HPDE6-E6E7 (cell line): ENCODE data around the gene RAB6B.

Experiments used
- DNase-seq: peaks from one replicate; pipeline ENCODE4 v3.0.0; 2011; ENCODE audit warnings: missing footprints; ENCODE audit errors: extremely low spot score

RAB6B gene

DNA sequence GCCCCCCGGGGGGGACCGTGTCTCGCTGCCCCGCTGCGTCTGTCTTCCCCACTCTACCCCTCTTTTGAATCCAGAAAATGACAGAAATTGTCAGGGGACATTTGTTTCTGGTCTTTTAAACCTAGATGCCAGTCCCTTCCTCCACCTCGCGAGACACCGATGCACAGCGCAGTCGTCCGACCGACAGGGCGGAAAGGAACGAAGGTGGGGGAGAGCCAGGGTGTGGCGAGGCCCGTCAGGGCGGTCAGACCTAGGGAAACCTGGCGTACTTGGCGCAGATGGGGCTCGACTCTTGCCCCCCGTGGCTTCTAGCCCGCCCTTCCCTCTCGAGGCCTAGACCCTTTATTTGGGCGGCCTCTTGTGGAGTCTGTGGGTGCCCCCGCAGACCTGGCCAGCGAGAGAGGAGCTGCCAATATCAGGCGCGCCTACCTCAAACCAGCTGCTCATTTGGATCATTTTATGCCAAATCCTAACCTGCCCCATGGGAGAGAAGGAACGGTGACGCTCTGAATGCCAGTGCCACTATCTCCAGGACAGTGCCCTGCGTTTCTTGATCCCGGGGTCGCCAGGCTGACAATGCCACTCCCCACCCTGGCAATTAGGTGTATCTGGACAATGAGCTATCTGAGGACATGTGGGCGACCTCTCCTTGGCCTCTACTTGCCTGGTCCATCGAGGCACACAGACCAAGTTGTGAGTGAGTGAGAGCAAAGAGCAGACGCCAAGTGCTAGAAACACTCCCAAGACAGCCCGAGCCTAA, 500 bp upstream of the RAB6B start:
- DNase-seq, result no peak

DNA sequence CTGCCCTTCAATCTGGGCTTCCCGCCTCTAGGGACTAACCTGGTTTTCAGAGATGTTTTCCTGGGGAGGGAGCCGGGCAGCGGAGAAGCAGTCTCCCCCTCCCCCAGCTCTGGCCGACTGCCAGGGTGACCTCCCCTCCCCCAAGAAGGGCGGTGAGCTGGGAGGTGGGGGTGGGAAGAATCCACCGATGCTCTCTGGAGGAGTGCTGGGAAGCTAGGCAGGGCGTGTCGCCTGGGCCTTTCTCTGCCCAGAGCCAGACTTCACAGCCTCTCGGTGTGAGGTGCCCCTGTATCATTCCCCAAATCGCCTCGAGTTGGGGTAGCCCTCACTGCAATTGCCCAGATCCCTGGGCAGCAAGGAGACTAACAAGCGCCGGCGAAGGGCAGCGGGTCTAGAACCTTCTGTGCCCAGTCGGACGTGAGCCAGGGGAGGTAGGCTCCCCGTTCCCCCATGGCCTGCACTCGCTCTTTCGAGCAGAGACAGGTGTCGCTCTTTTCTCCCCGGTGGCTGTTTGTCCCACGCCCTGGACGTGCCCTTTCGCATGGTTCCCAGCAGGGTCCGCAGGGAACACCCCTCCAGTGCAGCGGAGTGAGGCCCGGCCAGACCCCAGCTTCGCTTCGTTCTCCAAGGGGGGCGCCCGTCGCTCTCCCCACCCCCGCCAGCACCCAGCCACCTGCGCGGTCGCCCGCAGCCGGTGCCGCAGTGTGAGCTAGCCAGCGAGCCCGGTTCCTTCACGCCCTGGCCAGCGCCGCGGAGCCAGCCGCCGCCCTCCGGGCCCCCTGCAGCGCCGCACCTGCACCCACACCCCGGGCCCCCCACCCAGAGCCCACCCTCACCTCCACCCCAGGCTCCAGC, 1.1 kb downstream of the RAB6B start:
- DNase-seq, result no peak

DNA sequence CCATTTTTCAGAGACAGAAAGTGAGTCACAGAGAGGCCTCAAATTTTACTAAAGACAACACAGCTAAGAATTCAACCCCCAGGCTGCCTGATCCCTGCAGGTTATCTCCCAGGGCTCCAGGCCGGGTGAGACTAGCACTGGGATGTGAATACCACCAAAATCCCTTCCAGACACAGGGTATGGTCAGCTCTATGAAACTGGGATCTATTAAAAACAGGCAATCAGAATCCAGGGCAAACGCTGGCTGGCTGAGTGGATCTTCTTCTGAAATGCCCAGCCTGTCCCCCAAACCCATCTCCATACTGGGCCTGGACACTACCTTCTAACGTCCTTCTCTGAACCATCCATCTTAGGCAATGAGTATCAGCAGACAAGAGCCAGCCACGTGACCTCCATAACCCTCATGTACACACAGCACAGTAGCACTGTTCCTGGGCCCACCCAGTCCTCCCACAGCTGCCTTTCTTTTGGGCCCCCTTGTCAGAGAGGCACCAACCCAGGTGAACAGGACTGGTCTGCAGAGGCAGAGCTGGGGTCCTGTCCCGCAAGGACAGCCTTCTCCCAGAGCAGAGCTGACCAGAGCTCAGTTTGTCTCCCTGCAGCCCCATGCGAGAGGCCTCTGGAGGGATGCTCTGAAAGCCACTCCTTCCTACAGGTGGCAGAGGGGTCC, 1.9 kb downstream of the RAB6B start:
- no peak for DNase-seq

DNA sequence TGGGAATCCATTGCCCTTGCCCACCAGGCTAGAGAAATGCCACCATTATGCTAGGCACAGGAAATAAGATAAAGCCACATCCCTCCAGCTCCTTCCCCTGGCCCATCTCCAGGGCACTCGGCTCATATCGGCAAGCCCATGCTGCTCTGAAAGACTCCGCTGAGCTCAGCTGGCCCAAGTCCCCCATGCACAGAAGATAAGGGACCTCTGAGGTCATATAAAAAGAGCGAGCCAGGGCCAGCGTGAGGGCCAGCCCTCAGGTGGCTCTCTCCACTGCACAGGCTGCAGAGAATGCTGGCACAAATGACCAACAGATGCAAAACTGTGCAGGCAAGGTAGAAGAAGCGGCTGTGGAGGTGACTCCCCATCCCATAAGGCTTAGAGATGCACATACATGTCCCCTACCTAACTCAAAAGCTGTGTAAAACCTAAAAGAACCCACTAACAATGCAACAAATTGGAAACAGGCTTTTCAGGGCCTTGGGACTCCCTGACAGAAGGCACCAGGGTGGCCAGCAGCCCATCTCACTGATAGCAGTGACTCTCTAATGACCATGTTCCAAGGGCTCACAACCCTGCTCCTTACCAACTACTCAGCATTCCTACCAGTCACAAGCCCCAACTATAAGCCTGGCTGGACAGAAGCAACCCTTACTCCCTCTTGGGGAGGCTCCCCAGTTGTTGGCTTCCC, 3.0 kb downstream of the RAB6B start:
- DNase-seq, result no peak

DNA sequence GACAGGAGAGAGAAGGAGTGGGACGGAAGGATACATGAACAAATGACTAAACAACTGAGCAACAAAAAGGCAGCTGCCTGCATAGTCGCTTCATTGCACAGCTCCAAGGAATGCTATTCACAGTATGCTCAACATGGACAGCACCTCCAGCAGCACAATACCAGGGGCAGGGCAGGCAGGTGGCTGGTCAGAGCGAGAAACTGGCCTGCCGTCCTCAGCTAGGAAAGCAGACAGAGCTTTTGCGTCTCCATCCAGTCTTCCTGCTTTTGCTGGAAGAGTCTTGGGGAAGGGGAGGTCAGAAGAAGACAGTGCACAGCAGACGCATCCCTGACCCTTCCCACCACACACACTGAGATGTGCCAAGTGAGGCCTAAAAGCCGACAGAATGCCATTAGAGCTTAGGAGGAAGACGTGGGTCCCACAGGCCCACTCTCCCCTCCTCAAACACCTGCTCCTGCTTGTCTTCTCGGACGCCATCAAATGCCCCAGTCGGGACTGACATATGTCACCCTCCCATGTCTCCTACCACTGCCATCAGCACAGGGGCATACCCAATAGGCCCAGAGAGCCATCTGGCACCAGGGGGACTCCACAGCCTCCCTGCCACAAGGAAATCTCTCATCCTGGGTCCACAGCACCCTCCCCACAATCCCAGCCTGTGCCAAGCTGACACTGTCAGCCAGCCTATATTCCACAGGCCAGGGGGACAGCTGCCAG, 3.9 kb downstream of the RAB6B start:
- no peak for DNase-seq

DNA sequence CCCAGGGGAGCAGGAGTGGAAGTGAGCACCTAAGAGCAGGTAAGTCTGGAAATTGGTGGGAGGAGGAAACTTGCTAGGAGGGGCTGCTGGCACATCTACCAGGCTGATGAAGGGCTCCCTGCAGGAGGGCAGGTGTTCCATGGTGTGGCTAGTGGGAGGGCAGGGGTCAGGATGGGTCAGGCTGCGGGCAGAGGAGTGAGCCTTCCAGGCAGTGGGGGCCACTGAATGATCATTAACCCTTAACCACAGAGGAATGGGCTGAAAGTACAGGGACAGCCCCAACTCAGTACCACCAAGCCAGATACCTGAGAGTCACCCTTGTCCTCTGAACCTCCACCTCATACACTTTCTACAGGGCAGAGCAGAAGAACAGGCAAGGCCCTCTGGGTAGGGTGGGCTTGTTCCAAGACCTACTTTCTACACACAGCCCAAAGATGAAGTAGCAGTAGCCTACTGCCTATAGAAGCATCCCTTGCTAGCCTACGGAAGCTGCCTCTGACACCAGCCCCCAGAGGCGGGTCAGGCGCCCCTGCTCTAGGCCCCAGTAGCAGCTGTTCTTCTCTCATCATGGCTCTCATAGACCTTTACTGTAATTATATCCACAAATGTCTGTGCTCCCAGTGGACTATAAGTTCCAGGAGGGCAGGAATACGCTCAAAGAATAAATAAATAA, 4.6 kb downstream of the RAB6B start:
- DNase-seq, result no peak

DNA sequence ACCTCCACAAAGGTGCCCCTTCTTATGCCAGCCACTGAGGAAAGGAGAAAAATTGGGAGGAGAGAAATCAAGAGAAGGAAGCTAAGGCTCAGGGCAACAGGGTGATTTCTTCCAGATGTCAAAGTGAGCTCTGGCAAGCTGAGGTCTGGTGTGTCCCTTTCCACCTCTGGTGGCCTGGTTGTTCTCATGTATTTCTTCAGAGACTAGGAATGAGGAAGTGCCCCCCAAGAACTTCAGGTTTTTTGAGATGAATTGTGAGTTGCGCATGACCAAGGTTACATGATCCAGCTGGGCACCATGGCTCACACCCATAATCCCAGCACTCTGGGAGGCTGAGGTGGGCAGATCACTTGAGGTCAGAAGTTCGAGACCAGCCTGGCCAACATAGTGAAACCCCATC, 5.6 kb downstream of the RAB6B start:
- DNase-seq, result no peak

DNA sequence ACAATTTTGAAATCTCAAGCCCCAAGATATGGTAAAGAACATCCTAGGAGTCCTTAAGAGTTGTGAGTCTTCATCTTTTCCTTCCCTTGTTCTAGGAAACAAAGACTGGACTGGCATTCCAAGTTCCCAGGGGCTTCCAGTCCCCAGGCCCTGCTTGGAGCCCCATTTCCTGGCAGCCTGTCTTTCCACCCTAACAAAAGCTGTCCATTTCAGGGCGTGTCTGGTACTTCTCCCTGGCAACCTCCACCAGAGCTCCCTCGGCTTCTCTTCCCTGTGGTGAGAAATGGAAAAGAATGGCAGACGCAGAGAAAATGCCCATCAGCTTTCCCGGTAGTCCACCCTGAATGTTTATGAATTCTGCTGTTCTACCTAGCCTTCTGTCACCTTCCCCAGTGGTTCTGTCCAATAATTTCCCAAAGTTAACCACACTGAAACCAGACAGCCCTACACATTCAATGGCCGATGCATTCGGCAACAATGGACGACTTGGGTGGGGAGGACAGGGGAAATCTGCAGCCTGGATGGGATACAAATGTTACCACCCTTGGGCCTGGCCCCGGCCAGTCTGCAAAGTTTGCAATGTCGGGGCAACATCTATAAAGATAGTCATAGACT, 6.8 kb downstream of the RAB6B start:
- DNase-seq, result no peak

DNA sequence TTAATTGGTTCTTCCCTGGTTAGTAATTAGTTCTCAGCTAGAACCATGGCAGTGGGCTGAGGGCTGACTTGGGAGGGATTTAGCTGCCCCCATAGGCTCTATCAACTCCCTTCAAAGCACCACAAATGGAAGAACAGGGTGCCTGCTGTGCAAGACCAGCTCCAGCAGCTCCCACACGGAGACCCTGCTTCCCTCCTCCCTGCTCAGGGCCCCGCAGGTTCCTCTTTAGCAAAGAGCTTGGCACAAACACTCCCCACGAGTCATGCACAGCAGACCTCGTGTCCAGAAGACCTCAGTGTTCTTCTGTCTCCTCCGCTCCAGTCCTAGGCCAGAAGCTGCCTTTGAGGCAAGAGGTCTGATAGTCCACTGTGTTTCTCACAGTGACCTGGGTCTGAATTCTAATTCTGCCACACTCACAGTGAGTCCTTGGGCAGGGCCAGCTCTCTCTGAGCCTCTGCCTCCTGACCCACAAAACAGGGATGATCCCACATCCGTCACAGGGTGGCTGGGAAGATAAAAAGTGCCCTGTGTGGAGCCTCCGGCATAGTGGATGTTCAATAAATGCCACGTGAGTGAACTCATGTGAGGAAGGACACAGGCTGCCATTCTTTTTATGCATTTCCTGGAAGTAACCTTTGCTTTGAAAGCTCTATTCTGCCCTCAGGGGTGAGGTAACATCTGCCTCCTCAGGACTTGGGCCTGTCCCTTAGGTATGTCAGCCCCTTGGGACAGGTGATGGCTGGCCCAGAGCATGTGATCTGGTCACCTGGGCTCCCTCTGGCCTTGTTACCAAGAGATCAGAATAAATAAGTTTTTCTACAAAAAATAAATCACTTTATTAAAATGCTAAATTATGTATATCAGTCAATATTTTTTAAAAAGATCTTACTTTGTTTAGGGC, 7.6 kb downstream of the RAB6B start:
- DNase-seq, result no peak

DNA sequence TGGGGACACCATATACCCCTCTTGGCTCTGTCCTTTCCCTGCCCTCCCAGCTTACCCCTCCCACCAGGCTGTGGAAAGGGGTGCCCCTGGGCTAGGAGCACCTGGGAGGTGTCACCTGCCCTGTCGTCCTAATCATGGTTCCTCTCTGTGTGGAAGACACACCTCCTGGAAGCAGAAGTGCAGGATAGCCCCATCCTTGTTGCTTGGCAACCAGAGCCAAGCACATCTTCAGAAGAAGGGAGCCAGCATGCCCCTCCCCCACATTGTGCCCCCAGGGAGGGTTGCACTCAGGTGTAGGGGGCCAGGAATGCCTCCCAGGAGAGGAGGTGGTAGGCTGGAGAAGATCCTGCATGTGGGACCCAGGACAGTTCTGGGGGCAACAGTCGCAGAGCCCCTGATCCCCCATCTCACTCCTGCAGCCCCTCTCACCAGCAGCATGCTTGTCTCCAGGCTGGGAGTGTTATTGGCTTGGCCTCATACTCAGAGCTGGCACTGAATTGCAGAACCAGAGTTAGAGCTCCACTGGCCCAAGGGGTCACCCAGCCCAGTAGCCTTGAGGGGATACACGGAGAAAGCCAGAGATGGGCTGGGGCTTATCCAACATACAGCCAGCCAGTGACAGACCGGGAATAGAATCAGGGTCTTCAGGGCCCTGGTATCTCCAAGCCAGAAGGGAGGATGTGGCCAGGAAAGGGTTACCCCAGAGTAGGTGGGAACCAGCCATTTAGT, 8.4 kb downstream of the RAB6B start:
- no peak for DNase-seq

DNA sequence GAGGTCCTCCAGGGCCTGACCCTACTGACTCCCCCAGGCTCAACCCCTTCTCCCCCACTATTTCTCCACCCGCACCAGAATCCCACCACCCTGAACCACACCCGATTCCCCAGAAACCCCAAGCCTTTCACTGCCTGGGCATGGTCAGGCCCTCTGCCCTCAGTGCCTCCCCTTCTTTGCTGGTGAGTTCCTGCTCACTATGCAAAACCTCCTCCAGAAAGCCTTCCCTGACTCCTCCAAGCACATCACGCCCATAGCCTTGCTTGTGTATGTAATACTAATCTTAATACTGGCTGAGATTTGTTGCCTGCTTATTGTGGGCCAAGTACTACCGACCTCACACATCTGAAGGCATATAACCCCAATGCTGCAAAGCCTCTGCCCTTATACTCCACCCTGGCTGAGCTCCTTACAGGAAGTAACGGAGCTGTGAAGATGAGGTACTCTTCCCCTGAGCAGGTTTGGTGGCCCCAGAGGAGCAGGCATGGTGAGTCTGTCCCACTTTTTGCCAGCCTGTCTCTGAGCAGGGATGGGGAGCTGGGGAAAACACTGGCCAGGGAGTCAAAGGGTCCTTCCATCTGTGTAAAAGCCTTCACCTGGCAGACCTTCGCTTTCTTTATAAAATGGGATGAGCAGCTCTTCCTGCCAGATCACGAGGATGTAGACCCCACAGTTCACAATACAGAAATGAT, 9.5 kb downstream of the RAB6B start:
- DNase-seq, result no peak

DNA sequence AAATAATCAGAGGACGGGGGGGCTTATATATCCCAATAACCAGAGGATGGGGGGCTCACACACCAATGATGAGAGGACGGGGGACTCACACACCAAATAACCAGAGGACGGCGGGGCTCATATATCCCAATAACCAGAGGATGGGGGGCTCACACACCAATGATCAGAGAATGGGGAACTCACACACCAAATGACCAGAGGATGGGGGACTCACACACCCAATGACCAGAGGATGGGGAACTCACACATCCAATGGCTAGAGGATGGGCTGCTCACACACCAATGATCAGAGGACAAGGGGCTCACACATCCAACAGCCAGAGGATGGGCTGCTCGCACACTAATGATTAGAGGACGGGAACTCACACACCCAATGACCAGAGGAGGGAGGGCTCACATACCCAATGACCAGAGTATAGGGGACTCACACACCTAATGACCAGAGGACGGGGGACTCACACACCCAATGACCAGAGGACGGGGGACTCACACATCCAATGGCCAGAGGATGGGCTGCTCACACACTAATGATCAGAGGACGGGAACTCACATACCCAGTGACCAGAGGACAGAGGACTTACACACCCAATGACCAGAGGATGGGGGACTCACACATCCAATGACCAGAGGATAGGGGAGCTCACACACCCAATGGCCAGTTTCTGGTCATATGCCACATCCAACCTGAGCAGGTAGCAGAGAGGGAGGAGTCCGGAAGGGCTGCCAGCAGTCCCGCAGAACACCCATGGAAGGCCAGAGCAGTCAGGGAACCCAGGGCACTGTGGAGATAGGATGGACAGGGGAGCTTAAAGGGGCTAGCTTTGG, 10.6 kb downstream of the RAB6B start:
- no peak for DNase-seq

DNA sequence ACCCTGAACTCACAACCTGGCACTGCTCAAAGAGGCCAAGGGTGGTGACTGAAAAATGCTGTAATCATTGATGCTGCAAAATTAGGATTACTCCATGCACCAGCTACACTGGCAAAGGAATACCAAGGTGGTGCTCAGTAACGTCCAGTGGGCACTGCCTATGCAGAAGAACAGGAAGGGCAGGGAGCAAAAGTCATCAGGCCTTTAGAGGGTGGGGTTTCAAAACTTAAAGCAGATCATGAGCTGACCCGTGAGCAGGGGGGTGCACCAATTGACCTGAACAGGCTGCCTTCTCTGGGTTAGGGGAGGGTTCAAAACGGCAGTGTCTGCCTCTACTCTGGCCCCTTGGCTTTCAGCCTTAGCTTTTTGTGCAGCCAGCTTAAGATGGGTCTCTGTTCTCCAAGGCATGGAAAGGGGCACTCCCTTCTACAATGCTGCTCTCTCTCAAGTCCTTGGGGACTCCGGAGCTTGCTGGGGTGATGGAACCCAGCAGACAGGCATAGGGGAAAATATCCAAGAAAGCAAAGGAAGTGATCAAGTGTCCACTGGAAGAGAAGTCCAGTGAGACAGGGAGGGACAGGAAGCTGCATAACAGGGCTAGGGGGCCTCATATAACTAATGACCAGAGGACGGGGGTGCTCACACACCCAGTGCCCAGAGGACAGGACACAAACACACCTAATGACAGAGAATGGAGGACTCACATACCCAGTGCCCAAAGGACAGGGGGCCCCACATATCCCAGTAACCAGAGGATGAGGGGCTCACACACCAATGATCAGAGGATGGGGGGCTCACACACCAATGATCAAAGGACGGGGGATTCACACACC, 11.4 kb downstream of the RAB6B start:
- no peak for DNase-seq

DNA sequence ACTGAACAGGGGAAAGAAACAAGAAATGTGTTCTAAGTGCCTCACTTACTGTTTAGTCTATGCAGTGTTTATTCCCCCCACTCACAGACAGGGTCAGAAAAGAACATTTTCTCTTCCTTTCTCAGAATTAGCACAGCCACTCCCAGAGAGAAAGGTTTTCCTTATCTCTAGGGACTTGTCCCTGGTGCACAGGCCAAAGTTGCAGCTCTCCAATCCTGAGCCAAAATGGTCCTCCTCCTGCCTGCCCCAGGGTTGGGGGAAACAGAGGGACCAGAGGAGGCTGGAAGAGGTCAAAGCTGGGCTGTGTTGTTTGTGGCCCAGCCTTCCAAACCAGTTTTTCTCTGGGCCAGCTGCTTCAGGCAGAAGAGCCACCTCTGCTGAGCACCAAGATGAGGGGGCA, 12.0 kb downstream of the RAB6B start:
- no peak for DNase-seq

DNA sequence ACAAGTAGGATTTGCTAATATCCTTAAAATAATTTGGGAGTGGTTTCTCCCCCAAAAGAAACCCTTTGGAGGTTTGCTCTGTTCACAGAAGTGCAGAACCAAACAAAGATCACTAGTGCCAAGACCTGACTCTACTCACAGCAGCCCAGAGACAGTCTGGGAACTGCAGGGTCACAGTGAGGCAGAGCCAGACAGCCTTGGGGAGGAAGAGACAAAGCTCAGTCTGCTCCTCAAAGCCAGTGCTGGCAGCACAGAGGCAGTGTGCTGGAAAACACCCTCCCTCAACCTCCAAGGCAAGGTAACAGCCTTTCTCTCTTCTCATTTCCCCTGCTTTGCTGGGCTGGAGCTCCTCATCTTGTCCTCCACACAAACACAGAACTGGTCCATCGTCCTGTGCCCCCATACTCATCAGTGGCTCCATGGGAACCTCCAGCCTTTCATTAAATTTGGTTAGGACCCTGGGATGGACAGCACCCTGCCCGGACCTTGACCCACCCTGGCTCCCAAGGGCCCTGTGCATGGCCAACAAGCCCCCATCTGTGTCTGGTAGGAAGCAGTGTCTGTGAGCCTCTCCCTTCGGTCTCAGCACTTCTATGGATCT, 12.6 kb downstream of the RAB6B start:
- no peak for DNase-seq
